IMR-90 (cell line): ENCODE data around the gene ACACB. TPM values are rescaled to one million over a fixed set of nuclear protein-coding genes. Genes with fewer than 3 reads are reported as not detected.

Source experiments
- ATAC-seq: fragments of 200-7000 bp; cut with Tn5 transposase; 2 replicates; pipeline ENCODE4 v1.9.1; 2020; ENCODE audit warnings: low read depth, mild to moderate bottlenecking, moderate library complexity
- BruUV-seq: library from RNA; stranded (reverse); fragments of 400-500 nt; replicated peaks from 2 replicates; lab custom pipeline; 2021; lab: Mats Ljungman, UMichigan
- CTCF ChIA-PET: fragments of 300-600 bp; formaldehyde crosslinking; extraction: SDS; loops from one replicate; lab custom pipeline; 2021; ENCODE audit warnings: antibody characterized with exemption; lab: Yijun Ruan, JAX
- POLR2A ChIA-PET: fragments of 300-600 bp; sonication (Branson Sonifier 250); formaldehyde crosslinking; loops from one replicate; lab custom pipeline; 2022; ENCODE audit warnings: antibody characterized with exemption; ENCODE audit not compliant: unreplicated experiment; lab: Charles Lee
- DNase-seq: peaks from one replicate; pipeline ENCODE4 v3.0.0; 2013
- H2AFZ ChIP-seq: replicated peaks from 2 replicates; pipeline ENCODE3; 2013; ENCODE audit warnings: low read length, mild to moderate bottlenecking; ENCODE audit not compliant: poor library complexity
- H2AK5ac ChIP-seq: 2 replicates; pipeline ENCODE4 v1.6.1; 2013; ENCODE audit warnings: low read depth, low read length, inconsistent platforms
- H2AK9ac ChIP-seq: replicated peaks from 2 replicates; pipeline ENCODE3; 2013; ENCODE audit warnings: mild to moderate bottlenecking, low read depth, low read length, moderate library complexity; ENCODE audit not compliant: poor library complexity
- H2BK120ac ChIP-seq: 2 replicates; pipeline ENCODE4 v1.6.1; 2013; ENCODE audit warnings: low read depth, low read length, inconsistent platforms
- H2BK15ac ChIP-seq: 3 replicates; pipeline ENCODE4 v1.6.1; 2013; ENCODE audit warnings: low read depth, low read length, inconsistent platforms
- H2BK20ac ChIP-seq: 2 replicates; pipeline ENCODE4 v1.6.1; 2013; ENCODE audit warnings: low read depth, mild to moderate bottlenecking, inconsistent platforms, low read length, moderate library complexity
- H2BK5ac ChIP-seq: 2 replicates; pipeline ENCODE4 v1.6.1; 2013; ENCODE audit warnings: mild to moderate bottlenecking, low read depth, low read length, inconsistent platforms; ENCODE audit not compliant: poor library complexity, severe bottlenecking
- H3K14ac ChIP-seq: replicated peaks from 2 replicates; pipeline ENCODE4 v1.6.1; 2013; ENCODE audit warnings: low read depth, low read length, inconsistent platforms
- H3K18ac ChIP-seq: 2 replicates; pipeline ENCODE4 v1.6.1; 2013; ENCODE audit warnings: low read depth, low read length, control low read depth
- H3K23ac ChIP-seq: 2 replicates; pipeline ENCODE4 v1.6.1; 2013; ENCODE audit warnings: low read depth, low read length, inconsistent platforms
- H3K27ac ChIP-seq: 2 replicates; pipeline ENCODE4 v1.5.1; 2013; ENCODE audit warnings: mild to moderate bottlenecking, control low read depth, low read length; ENCODE audit not compliant: insufficient read depth
- H3K27me3 ChIP-seq: 2 replicates; pipeline ENCODE4 v1.6.1; 2013; ENCODE audit warnings: low read length; ENCODE audit not compliant: control insufficient read depth, insufficient read depth
- H3K36me3 ChIP-seq: 2 replicates; pipeline ENCODE4 v1.6.1; 2013; ENCODE audit warnings: low read length, mixed read lengths; ENCODE audit not compliant: control insufficient read depth, insufficient read depth
- H3K4ac ChIP-seq: 2 replicates; pipeline ENCODE4 v1.6.1; 2013; ENCODE audit warnings: low read depth, low read length, inconsistent platforms
- H3K4me1 ChIP-seq: 2 replicates; pipeline ENCODE4 v1.6.1; 2013; ENCODE audit warnings: low read length, mixed read lengths; ENCODE audit not compliant: control insufficient read depth, insufficient read depth
- H3K4me2 ChIP-seq: 2 replicates; pipeline ENCODE4 v1.6.1; 2013; ENCODE audit warnings: low read depth, mild to moderate bottlenecking, control low read depth, low read length, moderate library complexity
- H3K4me3 ChIP-seq: 2 replicates; pipeline ENCODE4 v1.5.1; 2013; ENCODE audit warnings: low read depth, mild to moderate bottlenecking, control low read depth, low read length, moderate library complexity; ENCODE audit not compliant: insufficient read depth
- H3K56ac ChIP-seq: 2 replicates; pipeline ENCODE4 v1.6.1; 2013; ENCODE audit warnings: low read length, inconsistent platforms; ENCODE audit not compliant: insufficient read depth; ENCODE audit errors: extremely low read depth
- H3K79me1 ChIP-seq, 2 experiments: 2 replicates each; pipeline ENCODE4 v1.6.1; 2013; ENCODE audit warnings: low read length in 2 of 2, inconsistent platforms in 1 of 2, low read depth in 1 of 2
- H3K9ac ChIP-seq: 2 replicates; pipeline ENCODE4 v1.6.1; 2013; ENCODE audit warnings: low read depth, low read length, control low read depth
- H3K9me1 ChIP-seq: 2 replicates; pipeline ENCODE4 v1.6.1; 2013; ENCODE audit warnings: low read length, inconsistent platforms; ENCODE audit not compliant: insufficient read depth
- H3K9me3 ChIP-seq: 2 replicates; pipeline ENCODE4 v1.6.1; 2013; ENCODE audit warnings: low read length; ENCODE audit not compliant: control insufficient read depth, insufficient read depth
- H4K20me1 ChIP-seq: 2 replicates; pipeline ENCODE4 v1.6.1; 2013; ENCODE audit warnings: low read length, inconsistent platforms; ENCODE audit not compliant: insufficient read depth
- H4K5ac ChIP-seq: 2 replicates; pipeline ENCODE4 v1.6.1; 2013; ENCODE audit warnings: mild to moderate bottlenecking, low read depth, low read length, control low read depth
- H4K8ac ChIP-seq, 2 experiments: 2 replicates each; pipeline ENCODE4 v1.6.1; 2013; ENCODE audit warnings: low read depth in 2 of 2, low read length in 2 of 2, control low read depth in 1 of 2, inconsistent platforms in 1 of 2
- H4K91ac ChIP-seq: 2 replicates; pipeline ENCODE4 v1.6.1; 2013; ENCODE audit warnings: low read depth, low read length, inconsistent platforms; ENCODE audit not compliant: insufficient read depth
- BHLHE40 ChIP-seq: fragments of 150-350 bp; IDR thresholded peaks from 2 replicates; pipeline ENCODE4 v1.6.1; 2016; ENCODE audit warnings: mild to moderate bottlenecking, low read depth, low read length
- CEBPB ChIP-seq: IDR thresholded peaks from 2 replicates; pipeline ENCODE4 v1.6.1; 2012; ENCODE audit warnings: low read depth, low read length, improper control_type of control experiment
- CHD1 ChIP-seq: IDR thresholded peaks from 2 replicates; pipeline ENCODE4 v1.6.1; 2012; ENCODE audit warnings: low read depth, low read length, improper control_type of control experiment
- FOS ChIP-seq: fragments of 150-350 bp; IDR thresholded peaks from 2 replicates; pipeline ENCODE4 v1.6.1; 2016; ENCODE audit warnings: low read depth, low read length
- MAFK ChIP-seq: IDR thresholded peaks from 2 replicates; pipeline ENCODE4 v1.6.1; 2012; ENCODE audit warnings: low read depth, low read length, improper control_type of control experiment
- MAZ ChIP-seq: IDR thresholded peaks from 2 replicates; pipeline ENCODE4 v1.6.1; 2012; ENCODE audit warnings: low read depth, mild to moderate bottlenecking, low read length, improper control_type of control experiment, moderate library complexity, borderline replicate concordance
- MXI1 ChIP-seq: IDR thresholded peaks from 2 replicates; pipeline ENCODE4 v1.6.1; 2012; ENCODE audit warnings: low read depth, mild to moderate bottlenecking, low read length, moderate library complexity, borderline replicate concordance
- NFE2L2 ChIP-seq: fragments of 150-350 bp; IDR thresholded peaks from 2 replicates; pipeline ENCODE4 v1.6.1; 2016; ENCODE audit warnings: low read depth, mild to moderate bottlenecking, low read length
- POLR2A ChIP-seq: IDR thresholded peaks from 2 replicates; pipeline ENCODE4 v1.6.1; 2012; ENCODE audit warnings: mild to moderate bottlenecking, low read depth, low read length
- RAD21 ChIP-seq: IDR thresholded peaks from 2 replicates; pipeline ENCODE4 v1.6.1; 2012; ENCODE audit warnings: low read length, improper control_type of control experiment
- RCOR1 ChIP-seq: IDR thresholded peaks from 2 replicates; pipeline ENCODE4 v1.6.1; 2012; ENCODE audit warnings: mild to moderate bottlenecking, low read length, improper control_type of control experiment; ENCODE audit not compliant: insufficient replicate concordance
- RFX5 ChIP-seq: IDR thresholded peaks from 2 replicates; pipeline ENCODE4 v1.8.0; 2012; ENCODE audit warnings: low read depth, mild to moderate bottlenecking, low read length, moderate library complexity
- SMC3 ChIP-seq: fragments of 150-350 bp; IDR thresholded peaks from 2 replicates; pipeline ENCODE4 v1.6.1; 2016; ENCODE audit warnings: low read depth, mild to moderate bottlenecking, antibody characterized with exemption, low read length, moderate library complexity
- USF2 ChIP-seq: fragments of 150-350 bp; IDR thresholded peaks from 2 replicates; pipeline ENCODE4 v1.6.1; 2017; ENCODE audit warnings: mild to moderate bottlenecking, antibody characterized with exemption, low read length, low read depth
- WGBS, 2 experiments: methylation state at CpG; one replicate each; pipeline versions ENCODE4 v1.1.5 to v1.1.7; 2013; ENCODE audit warnings: missing lambda C conversion rate in 2 of 2; ENCODE audit not compliant: insufficient read length in 1 of 2; ENCODE audit errors: extremely low coverage in 2 of 2; 5-methylcytosine and 5-hydroxymethylcytosine counted together
- dilution Hi-C: fragments of 300-500 bp; cut with HindIII; formaldehyde crosslinking; loops from one replicate; pipeline ENCODE4 v1.14.3; 2018; ENCODE audit warnings: low sequenced_read_pairs; ENCODE audit not compliant: unreplicated experiment
- in situ Hi-C: fragments of 300-500 bp; cut with MboI; formaldehyde crosslinking; loops from 3 replicates; pipeline ENCODE4 v1.14.3; 2019; ENCODE audit warnings: low sequenced_read_pairs, inconsistent platforms, mixed read lengths
- intact Hi-C: fragments of 100-400 bp; cut with micrococcal nuclease; formaldehyde crosslinking; loops from 2 replicates; pipeline ENCODE4 v1.10.0; 2022
- polyA plus RNA-seq, 3 experiments: library from polyadenylated mRNA; depleted of rRNA; stranded (reverse); fragments of >200 nt; gene quantifications; 2 replicates each; pipeline ENCODE4 v1.2.3, GENCODE V29; 2012; ENCODE audit warnings: low replicate concordance in 1 of 3
- total RNA-seq: library from RNA; depleted of rRNA; stranded (reverse); fragments of >200 nt; gene quantifications from 2 replicates; pipeline ENCODE4 v1.2.3, GENCODE V29; 2012
- TF ChIP-seq, protein P1 (sequence below): conservative IDR thresholded peaks from 2 replicates; pipeline ENCODE4 v1.5.1; 2012; ENCODE audit warnings: mild to moderate bottlenecking, low read depth, low read length, improper control_type of control experiment
- TF ChIP-seq, protein P2 (sequence below): fragments of 150-350 bp; IDR thresholded peaks from 2 replicates; pipeline ENCODE4 v1.6.1; 2016; ENCODE audit warnings: low read depth, mild to moderate bottlenecking, low read length, moderate library complexity, borderline replicate concordance

Gene ACACB
- total and polyA plus RNA-seq, 2 of the 4 experiments (the other 2 are of a cell fraction): 2.0 to 2.1 TPM

- TF ChIP-seq RAD21 (no peak), MXI1 (no peak), CHD1 (no peak), CEBPB (no peak), USF2 (no peak), BHLHE40 (no peak), POLR2A (no peak), MAZ (no peak), MAFK (no peak), RFX5 (no peak), RCOR1 (no peak), SMC3 (no peak), NFE2L2 (no peak), FOS (no peak)
- TF ChIP-seq, protein P1, sequence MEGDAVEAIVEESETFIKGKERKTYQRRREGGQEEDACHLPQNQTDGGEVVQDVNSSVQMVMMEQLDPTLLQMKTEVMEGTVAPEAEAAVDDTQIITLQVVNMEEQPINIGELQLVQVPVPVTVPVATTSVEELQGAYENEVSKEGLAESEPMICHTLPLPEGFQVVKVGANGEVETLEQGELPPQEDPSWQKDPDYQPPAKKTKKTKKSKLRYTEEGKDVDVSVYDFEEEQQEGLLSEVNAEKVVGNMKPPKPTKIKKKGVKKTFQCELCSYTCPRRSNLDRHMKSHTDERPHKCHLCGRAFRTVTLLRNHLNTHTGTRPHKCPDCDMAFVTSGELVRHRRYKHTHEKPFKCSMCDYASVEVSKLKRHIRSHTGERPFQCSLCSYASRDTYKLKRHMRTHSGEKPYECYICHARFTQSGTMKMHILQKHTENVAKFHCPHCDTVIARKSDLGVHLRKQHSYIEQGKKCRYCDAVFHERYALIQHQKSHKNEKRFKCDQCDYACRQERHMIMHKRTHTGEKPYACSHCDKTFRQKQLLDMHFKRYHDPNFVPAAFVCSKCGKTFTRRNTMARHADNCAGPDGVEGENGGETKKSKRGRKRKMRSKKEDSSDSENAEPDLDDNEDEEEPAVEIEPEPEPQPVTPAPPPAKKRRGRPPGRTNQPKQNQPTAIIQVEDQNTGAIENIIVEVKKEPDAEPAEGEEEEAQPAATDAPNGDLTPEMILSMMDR: no peak
- TF ChIP-seq, protein P2, sequence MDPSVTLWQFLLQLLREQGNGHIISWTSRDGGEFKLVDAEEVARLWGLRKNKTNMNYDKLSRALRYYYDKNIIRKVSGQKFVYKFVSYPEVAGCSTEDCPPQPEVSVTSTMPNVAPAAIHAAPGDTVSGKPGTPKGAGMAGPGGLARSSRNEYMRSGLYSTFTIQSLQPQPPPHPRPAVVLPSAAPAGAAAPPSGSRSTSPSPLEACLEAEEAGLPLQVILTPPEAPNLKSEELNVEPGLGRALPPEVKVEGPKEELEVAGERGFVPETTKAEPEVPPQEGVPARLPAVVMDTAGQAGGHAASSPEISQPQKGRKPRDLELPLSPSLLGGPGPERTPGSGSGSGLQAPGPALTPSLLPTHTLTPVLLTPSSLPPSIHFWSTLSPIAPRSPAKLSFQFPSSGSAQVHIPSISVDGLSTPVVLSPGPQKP: no peak
- no peak overlapping the region for H3K18ac ChIP-seq
- no peak overlapping the region for H2BK15ac ChIP-seq
- no peak overlapping the region for H2AK9ac ChIP-seq
- H3K36me3 ChIP-seq: no peaks in the 10 kb centered on the region; the same call in 1 of the 2 replicates
- no peak overlapping the region for H2AK5ac ChIP-seq
- ChIA-PET POLR2A (no interaction called here), CTCF (no interaction called here)
- BruUV-seq: no TSS peak
- ATAC-seq (no peak), DNase-seq (no peak)
- no peak overlapping the region for H2BK5ac ChIP-seq
- H3K79me1 ChIP-seq: no peaks in the 10 kb centered on the region
- H4K8ac ChIP-seq: no peak overlapping the region
- no peaks in the 10 kb centered on the region for H4K20me1 ChIP-seq
- no peak overlapping the region for H2AFZ ChIP-seq
- H3K56ac ChIP-seq: no peak overlapping the region
- intact Hi-C loops (no loop called here), in situ Hi-C loops (no loop called here), dilution Hi-C loops (no loop called here)
- H2BK20ac ChIP-seq: no peak overlapping the region
- H3K23ac ChIP-seq: no peak overlapping the region
- WGBS, 2 experiments: 100% methylated on average over 2 of the region's 6 CpGs; no CpG with 5 or more reads in 1 of the 2 experiments
- H3K14ac ChIP-seq: no peak overlapping the region
- no peak overlapping the region for H3K4ac ChIP-seq
- H4K91ac ChIP-seq: no peak overlapping the region
- no peaks in the 10 kb centered on the region for H3K9me3 ChIP-seq
- H3K9me1 ChIP-seq: no peaks in the 10 kb centered on the region
- H2BK120ac ChIP-seq: no peak overlapping the region
- H3K4me2 ChIP-seq: no peak overlapping the region
- no peak overlapping the region for H4K5ac ChIP-seq
- no peak overlapping the region for H3K27ac ChIP-seq
- no peak overlapping the region for H3K4me3 ChIP-seq
- H3K27me3 ChIP-seq: no peaks in the 10 kb centered on the region
- H3K9ac ChIP-seq: no peak overlapping the region
- H3K4me1 ChIP-seq: no peaks in the 10 kb centered on the region
These were observed 63.5 kb downstream of the ACACB start for GRCh38 chr12:109179927-109180326.
